ENCODE measurements around the gene CNDP2.

The CNDP2 gene

GRCh38 chr18:74495581-74496507 lies at the start of gene CNDP2:
Gene CNDP2 (plus strand): TSS chr18:74496363. CDS start chr18:74499974, 3,611 bp downstream.
- peak; percentile 99 for DNase-seq (ENCODE audit: low read depth)

- no peak for DNase-seq (ENCODE audit: low read depth)
Observed at GRCh38 chr18:74446631-74447403, 49.3 kb upstream of the CNDP2 start.

GRCh38 chr18:74447404-74448152 lies 48.6 kb upstream of the CNDP2 start:
- no peak for DNase-seq (ENCODE audit: low read depth)

GRCh38 chr18:74450626-74451025 lies 45.5 kb upstream of the CNDP2 start:
- no peak for DNase-seq (ENCODE audit: low read depth)

GRCh38 chr18:74451148-74451547 lies 45.0 kb upstream of the CNDP2 start:
- no peak for DNase-seq (ENCODE audit: low read depth)

- no peak for DNase-seq (ENCODE audit: low read depth)
Observed at GRCh38 chr18:74453016-74453566, 43.1 kb upstream of the CNDP2 start.

GRCh38 chr18:74453642-74454198 lies 42.4 kb upstream of the CNDP2 start:
- DNase-seq (ENCODE audit: low read depth), result no peak

GRCh38 chr18:74454279-74454751 lies 41.8 kb upstream of the CNDP2 start:
- no peak for DNase-seq (ENCODE audit: low read depth)

GRCh38 chr18:74455386-74455785 lies 40.8 kb upstream of the CNDP2 start:
- DNase-seq (ENCODE audit: low read depth), result no peak

- no peak for DNase-seq (ENCODE audit: low read depth)
Observed at GRCh38 chr18:74456017-74456348, 40.2 kb upstream of the CNDP2 start.

GRCh38 chr18:74456349-74457042 lies 39.7 kb upstream of the CNDP2 start:
- no peak for DNase-seq (ENCODE audit: low read depth)

- no peak for DNase-seq (ENCODE audit: low read depth)
Observed at GRCh38 chr18:74457043-74457724, 39.0 kb upstream of the CNDP2 start, which contains the start of gene DIPK1C. Gene DIPK1C (minus strand): TSS chr18:74457308. CDS start chr18:74457259, 49 bp downstream.

GRCh38 chr18:74457725-74458421 lies 38.3 kb upstream of the CNDP2 start:
- no peak for DNase-seq (ENCODE audit: low read depth)

- DNase-seq (ENCODE audit: low read depth), result no peak
Observed at GRCh38 chr18:74459889-74460288, 36.3 kb upstream of the CNDP2 start.

GRCh38 chr18:74460825-74461224 lies 35.3 kb upstream of the CNDP2 start:
- DNase-seq (ENCODE audit: low read depth), result no peak

GRCh38 chr18:74463254-74463653 lies 32.9 kb upstream of the CNDP2 start:
- no peak for DNase-seq (ENCODE audit: low read depth)

- no peak for DNase-seq (ENCODE audit: low read depth)
Observed at GRCh38 chr18:74463983-74464382, 32.2 kb upstream of the CNDP2 start.

GRCh38 chr18:74465775-74466174 lies 30.4 kb upstream of the CNDP2 start:
- DNase-seq (ENCODE audit: low read depth), result no peak

- DNase-seq (ENCODE audit: low read depth), result no peak
Observed at GRCh38 chr18:74468547-74469061, 27.6 kb upstream of the CNDP2 start.
